ENCODE measurements around the gene ARMC12. TPM values are rescaled to one million over a fixed set of nuclear protein-coding genes. Genes with fewer than 3 reads are reported as not detected.

Gene ARMC12
- total and polyA plus RNA-seq, 10 of the 15 experiments (the other 5 are each of a cell fraction or from before 2014, with no cell fraction given): 0.10 to 1.6 (median 0.62) TPM

- TF ChIP-seq ELK1 (IDR thresholded peaks at IDR 0.05; ENCODE audit: low read depth, low read length) (no peak), SRF (IDR thresholded peaks at IDR 0.05; ENCODE audit: low read depth in 2 of 2, low read length in 2 of 2) (no peak), PKNOX1 (IDR thresholded peaks at IDR 0.05) (no peak)
Measured at GRCh38 chr6:35784200-35784599, 47.4 kb downstream of the ARMC12 start (continued).

DNA sequence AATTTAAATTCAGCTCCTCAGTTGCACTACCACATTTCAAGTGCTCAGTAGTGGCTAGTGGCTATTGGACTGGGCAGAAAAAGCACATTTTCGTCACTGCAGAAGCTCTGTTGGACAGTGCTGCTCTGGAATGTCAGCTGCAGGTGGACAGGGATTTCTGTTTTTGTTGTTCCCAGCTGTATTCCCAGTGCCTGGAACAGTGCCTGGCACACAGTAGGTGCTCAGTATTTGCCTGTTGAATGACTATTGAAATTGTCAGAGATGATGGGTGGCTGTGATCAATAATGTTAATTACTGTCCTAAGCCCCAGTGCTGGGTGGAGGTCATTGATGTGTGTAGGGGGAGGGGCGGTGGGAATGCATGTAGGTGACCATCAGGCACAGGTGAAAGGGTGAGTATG, 49.4 kb downstream of the ARMC12 start:
- Histone ChIP-seq H2AFZ (ENCODE audit: control insufficient read depth, low read depth, low read length) (no peak overlapping the region), H4K20me1 (ENCODE audit: control insufficient read depth, insufficient read depth) (no peaks in the 10 kb centered on the region), H3K4me1 (ENCODE audit: control insufficient read depth, insufficient read depth, low read length) (no peaks in the 10 kb centered on the region), H3K4me3 (no peak overlapping the region), H3K27me3 (replicated peaks in 1 of 2; ENCODE audit: control insufficient read depth in 2 of 2, insufficient read depth in 2 of 2, low read length in 1 of 2) (peaks cover 1 to 4% of the 10 kb centered on the region in 2 experiments), H3K36me3 (ENCODE audit: control insufficient read depth in 2 of 2, insufficient read depth in 2 of 2, low read length in 1 of 2) (no peaks in the 10 kb centered on the region), H3K9me3 (replicated peaks; ENCODE audit: control insufficient read depth, insufficient read depth, low read length) (no peaks in the 10 kb centered on the region), H3K27ac (ENCODE audit: control insufficient read depth, insufficient read depth) (no peak overlapping the region), H3K79me2 (ENCODE audit: control insufficient read depth, insufficient read depth, low read length) (no peaks in the 10 kb centered on the region), H3K9ac (ENCODE audit: control insufficient read depth, insufficient read depth, low read length) (no peak overlapping the region), H3K4me2 (ENCODE audit: control insufficient read depth, insufficient read depth) (no peak overlapping the region)
- FAIRE-seq (no peak), ATAC-seq (no peak), DNase-seq (ENCODE audit: low read depth, low spot score) (no peak)
- no TSS peak for BruUV-seq (replicated peaks)
- in situ Hi-C loops (cut with MboI): no loop called here
- TF ChIP-seq RCOR1 (conservative IDR thresholded peaks at IDR 0.05; ENCODE audit: low read depth, low read length) (no peak), ATF3 (IDR thresholded peaks at IDR 0.05; ENCODE audit: borderline replicate concordance, extremely low read depth, low read depth, low read length) (no peak), PML (IDR thresholded peaks at IDR 0.05; ENCODE audit: low read length) (no peak), SP1 (IDR thresholded peaks at IDR 0.05; ENCODE audit: low read depth, low read length) (no peak), TAF1 (IDR thresholded peaks at IDR 0.05; ENCODE audit: borderline replicate concordance, low read depth, low read length) (no peak), YY1 (IDR thresholded peaks at IDR 0.05; ENCODE audit: low read depth, low read length) (no peak), SREBF1 (IDR thresholded peaks at IDR 0.05; ENCODE audit: low read length) (no peak), POLR2AphosphoS2 (IDR thresholded peaks at IDR 0.05; ENCODE audit: low read depth, low read length) (no peak), REST (IDR thresholded peaks at IDR 0.05; ENCODE audit: low read depth, low read length) (no peak), CEBPB (IDR thresholded peaks at IDR 0.05; ENCODE audit: borderline replicate concordance in 1 of 2, low read depth in 2 of 2, low read length in 2 of 2) (no peak)
- TF ChIP-seq, protein P1, sequence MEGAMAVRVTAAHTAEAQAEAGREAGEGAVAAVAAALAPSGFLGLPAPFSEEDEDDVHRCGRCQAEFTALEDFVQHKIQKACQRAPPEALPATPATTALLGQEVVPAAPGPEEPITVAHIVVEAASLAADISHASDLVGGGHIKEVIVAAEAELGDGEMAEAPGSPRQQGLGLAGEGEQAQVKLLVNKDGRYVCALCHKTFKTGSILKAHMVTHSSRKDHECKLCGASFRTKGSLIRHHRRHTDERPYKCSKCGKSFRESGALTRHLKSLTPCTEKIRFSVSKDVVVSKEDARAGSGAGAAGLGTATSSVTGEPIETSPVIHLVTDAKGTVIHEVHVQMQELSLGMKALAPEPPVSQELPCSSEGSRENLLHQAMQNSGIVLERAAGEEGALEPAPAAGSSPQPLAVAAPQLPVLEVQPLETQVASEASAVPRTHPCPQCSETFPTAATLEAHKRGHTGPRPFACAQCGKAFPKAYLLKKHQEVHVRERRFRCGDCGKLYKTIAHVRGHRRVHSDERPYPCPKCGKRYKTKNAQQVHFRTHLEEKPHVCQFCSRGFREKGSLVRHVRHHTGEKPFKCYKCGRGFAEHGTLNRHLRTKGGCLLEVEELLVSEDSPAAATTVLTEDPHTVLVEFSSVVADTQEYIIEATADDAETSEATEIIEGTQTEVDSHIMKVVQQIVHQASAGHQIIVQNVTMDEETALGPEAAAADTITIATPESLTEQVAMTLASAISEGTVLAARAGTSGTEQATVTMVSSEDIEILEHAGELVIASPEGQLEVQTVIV (IDR thresholded peaks at IDR 0.05; ENCODE audit: borderline replicate concordance, partially characterized antibody): no peak
- SMC1A ChIA-PET (ENCODE audit: uncharacterized antibody, unreplicated experiment): no interaction called here
- POLR2A ChIA-PET: no interaction called here
- intact Hi-C loops (cut with micrococcal nuclease; ENCODE audit: unreplicated experiment): no loop called here
- RAD21 ChIA-PET (ENCODE audit: unreplicated experiment): interaction anchor here (1.6 kb wide), 1 partner anchor 12 kb away, joined by 6 read pairs; no protein-coding TSS in a partner anchor
- 16% methylated on average over 2 of the region's 2 CpGs for WGBS (ENCODE audit: insufficient coverage, insufficient replicate concordance, low lambda C conversion rate, missing lambda C conversion rate)
- CTCF ChIA-PET: no interaction called here

All from GM12878 (cell line).